GM18499 (cell line): Measurements from ENCODE around the gene RPLP1.

Source experiments
- ATAC-seq: cut with Tn5 transposase; IDR thresholded peaks from one replicate; pipeline ENCODE4 v1.9.1; 2021; ENCODE audit warnings: moderate number of reproducible peaks; ENCODE audit not compliant: insufficient read depth, unreplicated experiment

Gene RPLP1

DNA sequence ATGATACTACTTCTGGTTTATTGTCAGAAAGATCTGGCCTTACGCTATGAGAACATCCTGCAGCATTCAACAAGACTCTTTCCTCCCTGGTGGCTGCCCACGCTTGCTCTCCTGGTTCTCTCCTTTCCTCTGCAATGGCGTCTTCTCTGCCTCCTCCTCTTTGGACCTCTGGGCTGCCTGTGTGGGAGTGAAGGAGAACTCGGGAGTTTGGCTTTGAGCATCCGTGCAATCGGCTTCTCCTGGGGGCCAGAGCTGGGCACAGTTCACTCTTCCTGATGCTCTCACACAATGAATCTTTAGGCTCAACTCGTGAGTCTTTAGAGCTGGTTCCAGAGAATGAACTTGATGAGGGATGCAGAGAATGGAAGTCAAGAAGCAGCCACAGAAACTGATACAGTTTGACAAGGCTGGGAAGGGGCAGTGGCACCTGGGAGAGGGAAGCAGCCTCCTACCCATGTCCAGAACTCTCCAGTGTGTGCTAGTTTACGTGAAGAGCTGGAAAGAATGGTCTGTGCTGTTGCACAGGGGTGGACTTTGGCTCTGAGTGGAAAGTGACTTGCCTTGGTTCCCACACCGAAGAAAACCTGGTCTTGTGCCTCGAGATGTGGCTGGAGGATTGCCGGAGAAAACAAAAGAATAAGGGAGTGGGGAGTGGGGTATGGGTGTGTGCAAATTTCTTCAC is 37.9 kb downstream of the RPLP1 start:
- ATAC-seq: no peak

DNA sequence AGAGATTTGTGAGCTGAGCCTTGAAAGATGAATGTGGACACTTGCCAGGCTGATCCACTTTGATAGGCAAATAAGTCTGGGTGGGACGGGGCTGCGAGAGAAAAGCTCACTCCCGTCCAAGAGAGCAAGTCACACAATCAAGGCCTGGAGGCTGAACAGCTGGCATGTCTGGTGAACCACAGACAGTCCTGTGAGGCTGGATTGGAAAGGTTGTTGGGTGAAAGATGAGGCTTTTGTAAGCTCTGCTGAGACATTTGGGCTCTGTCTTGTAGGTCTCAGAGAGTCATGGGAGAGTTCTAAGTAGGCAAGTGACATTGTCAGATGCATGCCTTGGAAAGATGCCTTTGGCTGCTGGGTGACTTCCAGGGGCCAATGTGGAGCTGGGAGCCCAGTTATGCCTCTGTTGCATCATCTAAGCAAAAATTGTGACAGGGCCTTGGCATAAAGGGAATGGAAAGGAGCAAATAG is 38.5 kb downstream of the RPLP1 start:
- no peak for ATAC-seq

DNA sequence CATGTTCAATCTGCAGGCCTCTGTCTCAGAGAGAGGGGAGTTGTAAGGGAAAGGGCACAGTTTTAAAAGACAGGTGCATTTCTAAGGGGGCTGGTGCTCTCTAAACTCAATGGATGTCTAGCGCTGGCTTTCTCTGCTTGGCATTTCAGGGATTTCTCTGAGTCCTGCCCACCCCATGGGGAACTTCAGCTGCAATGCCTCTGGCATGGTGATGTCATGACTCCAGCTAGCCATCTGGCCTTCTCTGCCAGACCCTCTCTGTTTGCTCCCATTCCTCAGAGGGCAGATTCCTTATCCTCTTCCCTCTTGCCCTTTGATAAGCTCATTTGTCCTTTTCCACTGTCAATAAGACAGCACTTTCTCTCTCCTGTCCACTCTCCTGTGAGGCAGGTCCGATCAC is 40.8 kb downstream of the RPLP1 start:
- no peak for ATAC-seq

DNA sequence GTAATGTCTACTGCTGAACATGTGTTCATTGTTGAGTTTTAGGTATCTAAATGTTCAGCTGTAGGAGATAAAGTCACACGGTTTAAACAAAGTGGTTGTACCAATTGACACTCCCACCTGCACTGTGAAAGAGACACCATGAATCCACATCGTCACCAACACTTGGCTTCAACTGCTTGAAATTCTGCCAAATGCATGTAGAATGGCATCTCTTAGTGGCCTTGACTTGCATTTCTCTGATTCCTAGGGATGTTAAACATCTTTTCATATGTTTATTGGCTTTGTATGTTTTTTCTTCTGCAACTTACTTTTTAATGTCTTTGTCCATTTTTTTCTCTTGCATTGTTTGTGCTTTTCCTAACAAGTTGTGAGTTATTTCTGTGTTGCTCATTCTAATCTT is 43.4 kb downstream of the RPLP1 start:
- ATAC-seq: no peak

DNA sequence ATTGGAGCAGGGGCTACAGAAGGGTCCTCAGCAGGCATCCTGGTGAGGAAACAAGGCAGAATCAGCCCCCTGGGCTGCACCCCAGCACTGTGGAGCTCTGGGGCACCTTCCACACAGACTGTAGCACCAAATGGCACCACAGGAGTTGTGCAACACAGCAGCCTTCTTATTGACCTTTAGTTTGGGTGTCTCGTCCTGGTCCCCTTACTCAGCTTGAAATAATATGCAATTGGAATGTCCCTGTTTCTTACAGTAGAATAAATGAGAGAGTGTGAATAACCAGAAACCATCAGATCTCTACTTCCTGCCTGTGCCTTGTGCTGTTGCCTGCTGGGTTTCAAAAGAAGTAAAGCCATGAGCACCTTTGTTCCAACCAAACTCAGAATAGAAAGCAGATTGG is 44.5 kb downstream of the RPLP1 start:
- ATAC-seq: no peak

DNA sequence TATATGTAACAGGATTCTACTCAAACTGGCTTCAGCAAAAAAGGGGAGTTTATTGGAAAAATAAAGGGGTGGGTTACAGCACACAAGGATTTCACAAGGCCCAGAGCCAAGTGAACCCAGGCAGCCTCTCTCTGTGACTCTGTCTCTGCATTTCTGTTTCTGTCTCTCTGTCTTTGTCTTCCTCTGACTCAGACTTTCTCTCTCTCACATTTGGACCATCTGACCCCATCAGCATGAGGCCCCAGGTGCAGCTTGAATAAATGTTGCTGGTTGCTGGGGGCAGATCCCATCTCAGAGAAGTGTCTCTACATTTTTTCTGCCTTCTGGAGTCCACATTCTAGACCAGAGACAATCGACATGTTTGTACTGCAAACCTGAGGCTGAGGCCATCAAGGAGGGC is 45.0 kb downstream of the RPLP1 start:
- no peak for ATAC-seq

DNA sequence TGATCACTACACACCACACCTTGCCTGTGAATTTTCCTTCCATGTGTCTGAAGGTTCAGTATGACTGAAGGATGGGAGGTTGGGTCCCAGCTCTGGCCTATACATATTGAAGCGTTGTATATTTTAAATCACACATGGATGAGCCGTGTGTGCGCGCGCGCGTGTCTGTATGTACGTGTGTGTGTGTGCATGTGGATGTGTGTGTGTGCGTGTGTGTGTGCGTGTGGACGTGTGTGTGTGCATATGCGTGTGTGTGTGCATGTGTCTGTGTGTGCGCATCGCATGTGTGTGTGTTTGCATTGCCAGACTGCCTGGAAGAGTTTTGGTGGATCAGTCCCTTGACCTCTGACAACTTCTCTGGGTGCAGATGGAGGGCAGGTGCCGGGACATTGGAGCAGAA is 45.7 kb downstream of the RPLP1 start:
- ATAC-seq: no peak

DNA sequence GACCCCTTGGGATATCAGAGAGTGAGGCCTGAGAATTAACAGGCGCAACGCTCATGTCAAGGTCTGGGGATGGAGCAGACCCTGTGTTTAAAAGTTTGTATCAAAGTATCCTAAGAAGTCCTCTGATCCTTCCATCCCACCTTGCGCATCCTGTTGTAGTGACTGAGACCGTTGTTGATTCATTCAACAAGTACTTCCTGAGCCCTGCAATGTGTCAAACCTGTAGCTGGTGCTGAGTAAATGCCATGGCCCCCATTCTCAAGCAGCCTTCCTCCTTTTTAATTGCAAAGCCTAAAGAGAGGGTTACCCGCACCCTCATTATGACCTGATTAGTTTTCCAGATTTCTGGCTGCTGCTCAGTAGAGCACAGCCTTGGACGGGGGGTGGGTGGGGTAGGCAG is 46.4 kb downstream of the RPLP1 start:
- ATAC-seq: no peak

DNA sequence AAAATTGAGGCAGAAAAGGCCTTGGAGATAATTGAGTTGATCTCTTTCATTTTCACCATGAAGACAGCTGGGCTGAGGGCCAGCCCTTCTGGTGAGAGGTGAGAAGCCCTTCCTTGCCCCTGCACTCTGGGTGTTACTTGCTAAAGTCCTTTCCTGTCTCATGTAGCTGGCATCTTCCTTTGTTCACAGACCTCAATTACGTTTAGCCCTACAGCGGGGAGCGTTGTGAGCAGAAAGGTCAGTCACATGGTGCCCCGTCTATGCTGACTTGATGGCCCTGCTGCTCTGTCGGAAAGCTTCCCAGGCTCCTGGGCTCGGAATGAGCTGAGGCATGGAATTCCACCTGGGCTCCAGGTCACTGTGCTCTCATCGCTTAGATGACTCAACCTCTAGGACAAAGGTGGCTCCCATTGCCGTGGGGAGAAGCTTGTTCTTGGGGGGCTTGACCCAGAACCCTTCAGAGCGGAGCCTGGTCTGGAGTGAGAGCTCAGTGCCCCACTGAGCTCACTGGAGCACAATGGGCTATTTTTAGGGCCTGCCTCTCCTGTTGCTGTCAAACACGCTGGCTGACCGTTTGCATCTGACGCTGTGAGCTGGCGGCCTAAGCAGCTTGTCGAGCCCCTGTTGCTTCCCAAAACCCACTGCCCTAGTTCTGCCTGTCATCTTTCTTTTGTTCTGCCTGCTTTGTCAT is 47.0 kb downstream of the RPLP1 start:
- no peak for ATAC-seq

DNA sequence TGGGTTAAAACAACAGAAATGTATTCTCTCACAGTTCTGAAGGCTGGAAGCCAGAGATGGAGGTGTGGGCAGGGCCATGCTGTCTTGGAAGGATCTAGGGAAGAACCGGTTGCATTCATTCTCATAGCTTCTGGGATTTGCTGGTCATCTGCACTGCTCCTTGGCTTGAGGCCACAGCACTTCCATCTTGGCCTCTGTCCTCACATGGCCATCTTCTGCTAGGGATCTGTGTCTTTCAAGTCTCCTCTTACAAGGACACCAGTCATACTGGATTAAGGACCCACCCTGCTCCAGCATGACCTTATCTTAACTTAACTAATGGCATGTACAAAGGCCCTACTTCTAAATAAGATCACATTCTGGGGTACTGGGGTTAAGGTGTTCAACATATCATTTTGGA is 47.7 kb downstream of the RPLP1 start:
- ATAC-seq: no peak

DNA sequence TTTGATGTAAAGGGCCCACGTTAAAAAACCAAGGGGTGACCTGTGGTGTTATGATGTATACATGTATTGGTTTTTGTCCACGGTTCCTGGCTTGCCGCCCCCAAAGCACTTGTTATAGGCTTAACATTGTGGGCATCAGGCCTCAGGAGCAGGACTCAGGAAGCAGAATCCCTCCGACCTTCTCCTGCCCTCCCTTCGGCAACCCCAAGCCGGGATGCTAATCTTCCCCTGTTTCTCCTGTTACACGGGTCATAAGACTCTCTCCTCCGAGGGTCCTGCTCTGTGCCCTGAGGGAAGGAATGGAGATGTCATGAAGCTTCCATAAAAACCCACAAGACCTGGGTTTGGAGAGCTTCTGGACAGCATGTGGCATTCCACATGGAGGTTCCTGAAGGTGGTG is 48.8 kb downstream of the RPLP1 start:
- no peak for ATAC-seq

DNA sequence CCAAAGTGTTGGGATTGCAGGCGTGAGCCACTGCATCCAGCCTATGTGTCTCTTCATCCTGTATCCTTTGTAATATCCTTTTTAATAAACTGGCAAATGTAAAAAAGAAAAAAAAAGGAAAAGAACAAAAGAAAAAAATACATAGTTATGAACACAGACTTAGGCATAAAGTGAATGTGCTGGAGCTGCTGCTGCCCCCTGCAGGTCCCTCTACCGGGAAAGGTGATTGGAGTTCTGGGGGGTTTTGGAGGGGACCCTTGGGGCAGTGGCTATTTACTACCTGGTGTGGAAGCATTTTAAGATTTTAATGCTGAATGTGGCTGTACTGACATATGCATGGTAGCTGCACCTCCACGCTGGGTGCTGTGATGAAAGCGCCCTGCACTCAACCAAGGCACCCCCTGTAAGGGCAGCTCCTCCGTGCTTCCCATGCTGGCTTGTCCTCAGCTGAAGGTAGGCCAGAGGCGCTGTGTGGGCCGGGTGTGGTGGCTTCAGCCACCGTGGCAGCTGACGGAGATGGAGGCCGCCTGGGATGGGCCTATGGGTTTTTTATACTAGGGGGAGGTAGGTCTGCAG is 49.9 kb downstream of the RPLP1 start:
- ATAC-seq: no peak

DNA sequence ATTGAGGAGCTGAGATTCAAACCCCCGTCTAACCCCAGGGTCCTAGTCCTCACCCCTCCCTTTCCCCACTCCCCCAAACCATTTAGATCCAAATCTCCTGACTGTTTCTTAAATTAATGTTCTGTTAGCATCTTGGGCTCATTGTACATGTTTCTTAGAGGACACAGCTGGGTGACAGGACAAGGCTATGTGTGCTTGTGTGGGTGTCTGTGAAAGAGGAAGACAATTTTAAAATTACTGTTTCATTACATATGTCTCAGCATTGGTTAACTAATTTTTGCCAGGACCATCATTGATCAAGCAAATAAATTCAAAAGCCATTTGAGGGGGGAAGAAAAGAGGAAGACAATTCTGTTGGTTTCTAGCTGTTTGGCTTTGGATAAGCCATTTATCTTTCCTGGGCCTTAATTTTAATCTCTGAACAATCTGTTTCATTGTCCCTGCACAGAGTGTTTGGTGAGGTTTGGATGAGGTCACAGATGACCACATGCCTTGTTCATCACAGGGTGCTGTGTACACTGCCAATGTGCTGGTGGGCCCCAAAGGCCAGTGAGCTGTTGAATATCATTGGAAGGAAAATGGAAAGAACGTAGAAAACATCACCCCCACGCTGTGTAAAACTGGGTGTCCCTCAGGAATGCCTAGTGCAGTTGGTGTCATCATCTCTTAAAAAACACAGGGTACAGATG is 51.9 kb downstream of the RPLP1 start:
- no peak for ATAC-seq
